HL-60 (cell line): ENCODE results near the gene CASS4.

Experiments
- GABPA ChIP-seq: IDR thresholded peaks from 2 replicates; pipeline ENCODE4 v1.6.1; 2012; ENCODE audit warnings: low read depth
- POLR2AphosphoS5 ChIP-seq: IDR thresholded peaks from 2 replicates; pipeline ENCODE4 v1.6.1; 2012; ENCODE audit warnings: low read depth
- TF ChIP-seq, protein P1 (sequence below): IDR thresholded peaks from one replicate; pipeline ENCODE4 v1.5.1; 2011; ENCODE audit warnings: low read length, control low read depth, inconsistent platforms; ENCODE audit not compliant: insufficient read depth

DNA sequence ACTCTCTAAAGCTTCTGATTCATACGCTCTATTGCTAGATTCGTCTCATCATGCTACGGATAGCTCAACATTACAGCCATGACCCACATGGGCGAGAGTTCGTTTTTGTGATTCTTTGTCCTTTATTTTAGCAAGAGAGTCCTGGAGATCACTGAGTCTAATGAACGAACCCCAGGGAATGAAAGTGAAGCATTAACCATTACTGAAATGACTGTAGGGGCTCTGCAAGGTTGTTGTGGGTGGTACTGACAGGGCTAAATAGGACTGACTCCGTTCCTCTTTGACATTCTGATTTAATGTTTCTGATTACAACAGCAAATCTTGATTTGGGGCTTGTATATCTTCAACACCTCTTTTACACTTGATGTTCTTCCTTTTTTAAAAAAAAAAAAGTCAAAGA lies 42.7 kb downstream of the CASS4 start:
- TF ChIP-seq, protein P1, sequence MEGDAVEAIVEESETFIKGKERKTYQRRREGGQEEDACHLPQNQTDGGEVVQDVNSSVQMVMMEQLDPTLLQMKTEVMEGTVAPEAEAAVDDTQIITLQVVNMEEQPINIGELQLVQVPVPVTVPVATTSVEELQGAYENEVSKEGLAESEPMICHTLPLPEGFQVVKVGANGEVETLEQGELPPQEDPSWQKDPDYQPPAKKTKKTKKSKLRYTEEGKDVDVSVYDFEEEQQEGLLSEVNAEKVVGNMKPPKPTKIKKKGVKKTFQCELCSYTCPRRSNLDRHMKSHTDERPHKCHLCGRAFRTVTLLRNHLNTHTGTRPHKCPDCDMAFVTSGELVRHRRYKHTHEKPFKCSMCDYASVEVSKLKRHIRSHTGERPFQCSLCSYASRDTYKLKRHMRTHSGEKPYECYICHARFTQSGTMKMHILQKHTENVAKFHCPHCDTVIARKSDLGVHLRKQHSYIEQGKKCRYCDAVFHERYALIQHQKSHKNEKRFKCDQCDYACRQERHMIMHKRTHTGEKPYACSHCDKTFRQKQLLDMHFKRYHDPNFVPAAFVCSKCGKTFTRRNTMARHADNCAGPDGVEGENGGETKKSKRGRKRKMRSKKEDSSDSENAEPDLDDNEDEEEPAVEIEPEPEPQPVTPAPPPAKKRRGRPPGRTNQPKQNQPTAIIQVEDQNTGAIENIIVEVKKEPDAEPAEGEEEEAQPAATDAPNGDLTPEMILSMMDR = no peak
- TF ChIP-seq POLR2AphosphoS5 (no peak), GABPA (no peak)
